HTERT RPE-1 (cell line): ENCODE data around the gene CXCR5.

ENCODE experiments used
- in situ Hi-C: fragments of 300-500 bp; cut with MboI; formaldehyde crosslinking; loops from 4 replicates; pipeline ENCODE4 v1.14.3; 2020; ENCODE audit warnings: low sequenced_read_pairs

Gene CXCR5

DNA sequence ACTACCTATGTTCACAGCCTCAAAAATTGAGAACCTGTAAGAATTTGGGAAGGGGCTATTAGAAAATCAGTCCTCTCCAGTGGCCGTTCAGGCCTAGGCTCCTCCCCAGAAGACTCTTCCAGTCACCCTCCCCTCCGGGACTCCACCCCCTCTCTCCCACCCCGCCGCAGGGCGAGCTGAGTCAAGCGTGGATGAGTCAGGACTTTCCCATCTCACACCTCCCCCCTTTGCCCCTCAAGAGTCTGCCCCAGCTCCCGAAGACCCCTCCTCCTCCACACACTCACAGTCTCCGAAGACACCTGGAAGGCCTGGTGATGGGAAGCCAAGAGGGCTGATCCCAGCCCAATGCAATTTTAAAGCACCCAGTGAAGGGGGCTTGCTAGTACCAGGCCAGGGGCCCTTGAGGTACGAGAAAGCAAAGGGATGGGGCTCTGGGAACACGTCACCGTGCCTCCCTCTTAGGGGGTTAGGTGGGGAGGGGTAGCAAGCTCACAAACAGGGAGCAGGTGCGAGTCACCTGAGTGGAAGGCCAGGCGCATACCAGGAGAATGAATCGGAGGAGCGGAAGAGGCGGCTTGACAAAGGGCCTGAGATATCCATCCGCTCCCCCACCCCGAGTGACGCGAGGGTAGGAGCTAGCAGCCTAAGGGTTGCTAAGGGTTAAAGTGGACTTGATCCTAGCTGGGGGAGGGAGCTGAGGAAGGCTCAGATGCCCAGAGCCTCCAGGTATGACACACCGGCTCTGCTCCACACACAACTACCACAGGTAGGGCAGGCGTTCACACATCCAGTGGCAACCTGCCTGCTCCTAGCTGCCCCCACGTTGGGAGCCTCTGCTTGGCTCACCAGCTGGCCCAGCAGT, 28.4 kb downstream of the CXCR5 start:
- in situ Hi-C loops: no loop called here

DNA sequence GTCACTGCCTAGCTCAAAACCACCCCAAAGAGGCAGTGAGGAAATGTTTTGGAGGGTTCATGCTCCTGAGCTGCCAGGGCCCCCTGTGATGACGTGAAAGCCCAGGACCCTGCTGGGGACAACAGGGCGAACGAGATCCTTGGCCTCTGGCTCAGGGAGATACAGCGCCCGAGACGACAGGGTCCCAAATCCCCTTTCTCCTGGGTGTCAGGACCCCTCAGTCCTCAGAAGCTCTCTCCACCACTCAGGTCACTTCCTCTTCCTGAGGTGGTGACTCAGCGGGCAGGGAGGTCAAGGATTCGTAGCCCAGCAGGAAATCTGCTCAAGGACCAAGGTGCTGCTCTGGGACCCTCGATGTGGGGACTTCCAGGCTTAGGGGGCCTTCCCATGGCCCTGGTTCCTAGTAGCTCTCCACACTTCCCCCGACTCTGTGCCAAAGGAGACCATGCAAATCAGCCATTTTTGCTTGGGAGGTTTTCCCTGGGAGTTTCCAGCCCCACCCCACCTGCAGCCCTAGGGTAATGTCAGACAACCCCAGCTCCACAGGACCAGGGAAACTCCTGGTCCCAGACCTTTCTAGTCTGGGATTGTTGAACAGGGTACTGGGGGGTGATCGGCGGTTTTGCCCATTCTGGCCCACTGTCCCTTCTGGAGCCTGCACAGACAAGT, 29.2 kb downstream of the CXCR5 start:
- in situ Hi-C loops: no loop called here

DNA sequence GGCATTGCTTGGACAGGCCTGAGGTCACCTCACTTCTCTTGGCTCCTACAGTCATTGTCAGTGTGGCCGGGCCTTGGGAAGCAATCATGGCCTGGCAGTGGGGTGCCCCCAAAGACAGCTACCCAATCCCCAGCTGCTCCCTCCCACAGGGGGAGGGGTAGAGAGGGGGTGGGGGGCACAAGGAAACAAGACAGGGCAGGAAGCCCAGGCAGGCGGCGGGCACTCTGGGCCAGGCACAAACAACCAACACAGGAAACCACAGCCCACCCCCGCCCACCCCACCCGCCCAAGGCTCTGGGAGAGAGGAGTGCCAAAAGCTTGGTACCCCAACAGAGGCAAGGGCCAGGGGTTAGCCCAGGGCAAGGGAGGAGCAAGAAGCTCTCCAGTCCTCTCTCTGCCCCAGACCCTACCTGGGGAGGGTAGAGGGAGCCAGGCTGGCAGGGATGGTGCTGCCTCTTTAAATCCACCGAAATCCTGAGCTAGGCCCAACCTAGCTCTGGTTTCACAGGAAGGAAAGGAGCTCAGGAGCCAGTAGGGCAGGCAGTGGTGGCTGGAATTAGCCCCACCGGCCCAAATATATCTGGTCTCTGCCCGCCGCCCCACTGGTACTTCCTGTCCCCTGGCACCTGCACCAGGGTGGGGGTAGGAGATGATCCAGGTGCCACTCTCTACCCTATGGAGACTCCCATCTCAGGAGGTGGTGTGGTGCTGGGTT, 29.9 kb downstream of the CXCR5 start:
- in situ Hi-C loops: no loop called here

DNA sequence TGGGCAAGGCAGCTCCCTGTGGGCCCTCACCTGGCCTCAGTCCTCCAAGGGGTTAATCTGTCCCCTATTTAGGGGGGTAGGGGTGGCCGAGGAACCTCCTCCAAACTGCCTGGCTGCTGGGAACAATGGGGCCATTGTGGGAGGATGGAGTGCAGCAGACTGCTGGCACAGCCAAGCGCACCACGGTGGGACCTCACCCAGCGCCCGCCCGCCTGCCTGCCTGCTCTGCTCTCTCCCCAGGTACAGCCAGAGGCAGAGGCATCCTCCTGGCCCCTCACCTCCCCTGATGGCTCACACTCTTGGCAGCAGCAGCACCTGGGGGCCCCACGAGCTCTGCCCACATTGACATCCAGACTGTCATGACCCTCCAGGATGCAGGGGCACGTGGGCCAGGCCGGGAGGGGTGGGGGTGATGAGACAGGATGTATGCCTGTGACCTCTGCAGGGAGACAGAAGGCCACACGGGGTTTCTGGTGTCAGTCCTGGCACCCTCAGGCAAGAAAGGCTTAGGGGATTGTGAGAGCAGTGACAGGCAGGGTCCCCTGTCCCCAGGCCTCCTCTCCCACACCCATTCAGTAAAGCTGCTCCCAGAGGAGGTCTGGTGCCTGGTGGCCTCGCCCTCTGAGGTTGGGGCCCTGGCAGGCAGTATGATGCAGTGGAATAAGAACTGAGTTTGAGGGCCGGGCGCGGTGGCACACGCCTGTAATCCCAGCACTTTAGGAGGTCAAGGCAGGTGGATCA, 30.7 kb downstream of the CXCR5 start:
- in situ Hi-C loops: no loop called here

DNA sequence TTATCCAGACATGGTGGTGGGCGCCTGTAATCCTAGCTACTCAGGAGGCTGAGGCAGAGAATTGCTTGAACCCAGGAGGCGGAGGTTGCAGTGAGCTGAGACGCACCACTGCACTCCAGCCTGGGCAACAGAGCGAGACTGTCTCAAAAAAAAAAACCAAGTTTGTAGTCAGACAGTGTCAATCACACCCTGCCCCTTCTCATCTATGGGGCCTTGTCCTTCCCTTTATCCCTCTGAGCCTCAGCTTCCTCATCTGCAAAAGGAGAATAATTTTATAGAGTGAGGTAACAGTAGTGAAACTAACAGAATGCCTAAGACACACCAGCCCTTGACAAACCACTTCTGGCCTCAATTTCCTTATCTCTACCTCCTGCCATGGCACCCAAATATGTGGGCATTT, 31.3 kb downstream of the CXCR5 start:
- in situ Hi-C loops: no loop called here

DNA sequence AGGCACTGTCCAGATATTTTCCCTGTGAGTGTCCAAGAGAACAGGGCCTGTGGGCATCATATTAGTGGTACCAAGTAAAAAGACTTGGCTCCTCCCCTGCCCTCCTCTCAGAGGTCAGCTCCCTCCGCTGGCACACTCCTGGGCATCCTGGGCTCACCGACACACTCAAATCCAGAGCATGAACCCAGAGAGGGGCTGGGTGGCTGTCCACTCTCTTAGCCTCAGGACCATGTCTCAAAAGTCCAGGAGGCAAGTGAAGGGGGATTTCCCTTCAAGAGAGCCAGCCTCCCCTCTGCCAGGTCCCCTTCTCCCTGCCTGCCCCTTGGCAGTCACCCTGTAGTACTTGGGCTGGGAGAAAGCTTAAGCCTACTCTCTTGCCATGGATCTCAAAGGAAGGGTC, 31.7 kb downstream of the CXCR5 start:
- in situ Hi-C loops: no loop called here

DNA sequence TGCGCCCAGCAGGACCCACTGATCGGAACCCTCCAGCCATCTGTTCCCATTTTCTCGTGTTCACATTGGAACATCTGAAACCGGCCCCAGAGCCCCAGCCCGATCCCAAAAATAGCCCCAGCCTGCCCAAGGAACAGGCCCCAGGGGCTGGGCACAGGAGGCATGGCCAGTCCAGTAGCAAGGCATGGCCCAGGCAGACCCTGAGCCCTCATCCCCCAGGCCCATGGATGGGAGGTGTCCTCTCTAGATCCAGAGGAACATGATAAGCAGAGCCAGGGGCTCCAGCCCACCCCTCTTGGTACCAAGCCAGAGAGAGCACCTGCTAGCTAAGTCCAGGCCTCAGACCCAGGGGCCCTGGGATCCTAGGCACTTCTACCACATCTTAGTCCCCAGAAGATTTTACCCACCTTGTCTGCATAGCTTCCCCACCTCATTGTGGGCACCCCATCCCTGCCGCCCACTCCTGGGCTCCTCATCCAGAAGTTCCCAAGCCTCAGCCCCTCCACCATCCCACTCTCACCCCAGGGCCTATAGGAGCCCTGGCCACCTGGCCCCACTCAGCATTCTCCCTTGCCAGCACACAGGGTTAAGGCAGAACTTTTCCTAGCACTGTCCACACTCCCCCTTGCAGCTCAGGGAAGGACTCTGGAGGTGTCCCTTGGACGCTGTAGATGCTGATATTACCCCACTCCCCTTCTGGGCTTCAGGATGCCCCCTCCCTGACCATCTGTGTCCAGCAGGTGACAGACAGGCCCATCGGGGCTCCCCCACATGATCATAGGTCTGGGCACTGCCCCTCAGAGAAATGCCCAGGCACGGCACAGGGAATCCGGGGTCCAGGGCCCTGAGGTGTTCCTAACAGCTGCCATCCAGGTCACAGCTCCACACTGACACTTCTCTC, 32.5 kb downstream of the CXCR5 start:
- in situ Hi-C loops: no loop called here

DNA sequence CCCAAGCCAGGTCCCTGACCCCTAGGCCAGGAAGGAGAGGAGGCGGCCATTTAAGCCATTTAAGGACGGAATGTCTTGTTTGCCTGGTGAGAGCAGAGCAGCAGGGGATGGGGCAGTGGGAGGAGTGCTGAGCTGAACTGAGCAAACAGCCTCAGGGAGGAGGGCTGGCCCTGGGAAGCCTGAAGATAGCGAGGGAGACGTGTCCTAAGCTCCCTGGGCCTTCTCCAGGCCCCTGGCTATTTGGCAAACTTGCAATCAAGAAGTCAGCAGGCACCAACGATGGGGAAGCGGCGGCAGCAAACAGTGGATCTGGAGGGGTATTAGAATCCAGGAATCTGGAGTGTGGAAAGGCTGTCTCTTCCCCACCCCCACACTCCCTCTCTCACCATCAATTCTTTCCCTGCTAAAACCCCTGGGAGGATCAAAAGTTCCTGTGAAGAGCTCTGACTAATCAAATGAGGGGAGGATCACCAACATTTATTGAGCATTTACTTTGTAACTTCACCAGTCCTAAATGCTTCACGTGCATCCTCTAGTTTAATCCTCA, 33.2 kb downstream of the CXCR5 start:
- in situ Hi-C loops: no loop called here

DNA sequence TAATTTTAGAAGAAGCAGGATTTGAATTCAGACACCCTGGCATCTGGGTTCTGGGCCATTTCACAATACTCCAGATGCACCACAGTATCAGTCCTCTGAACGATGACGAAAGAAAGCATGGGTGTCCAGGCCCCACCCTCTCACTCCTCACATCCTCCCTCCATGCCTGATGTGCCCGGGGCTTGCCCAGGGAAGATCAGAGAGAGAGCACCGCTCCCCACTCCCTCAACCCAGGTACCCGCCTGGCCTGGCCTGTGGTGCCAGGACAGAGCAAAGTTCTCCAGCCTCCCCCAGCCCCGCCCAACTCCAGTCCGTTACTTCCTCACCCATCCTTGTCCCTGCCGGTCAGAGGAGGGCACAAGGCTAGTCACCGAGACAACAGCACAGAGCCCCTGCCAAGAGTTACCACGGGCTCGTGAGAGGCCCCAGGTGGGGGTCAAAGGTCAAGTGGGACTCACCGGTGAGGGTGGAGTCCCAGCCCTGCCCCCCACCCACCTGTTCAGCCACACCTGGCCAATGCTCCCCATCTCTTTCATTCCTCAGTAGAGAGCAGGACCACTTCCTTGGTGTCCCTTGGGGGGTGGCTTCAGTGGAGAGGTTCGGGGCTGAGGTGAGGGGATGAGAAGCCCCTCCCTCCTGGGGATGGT, 33.9 kb downstream of the CXCR5 start:
- in situ Hi-C loops: no loop called here

DNA sequence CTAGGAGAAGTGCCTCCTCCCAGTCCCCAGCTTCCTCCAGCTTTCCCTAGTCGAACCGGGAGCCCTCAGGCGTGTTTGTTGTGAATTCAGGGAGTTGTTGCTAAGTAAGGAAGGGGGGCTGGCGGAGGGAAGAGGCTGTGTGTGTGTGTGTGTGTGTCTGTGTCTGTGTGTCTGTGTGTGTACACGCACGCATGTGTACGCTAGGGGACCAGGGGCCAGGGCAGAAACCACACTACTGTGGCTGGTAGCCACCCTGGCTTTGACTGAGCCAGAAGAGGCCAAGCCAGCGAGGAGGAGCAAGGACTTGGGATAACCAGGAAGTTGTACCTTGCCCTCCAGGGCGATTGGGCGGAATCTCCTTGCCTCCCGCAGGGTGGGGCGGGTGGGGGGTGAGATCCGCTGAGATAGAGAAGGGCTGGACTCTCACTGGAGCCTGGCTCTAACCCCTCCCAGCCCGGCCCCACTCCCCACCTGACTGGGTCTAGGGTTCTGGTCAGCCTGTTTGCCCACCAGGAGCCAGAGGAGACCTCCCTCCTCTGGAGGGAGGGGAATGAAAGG, 34.5 kb downstream of the CXCR5 start:
- in situ Hi-C loops: no loop called here

DNA sequence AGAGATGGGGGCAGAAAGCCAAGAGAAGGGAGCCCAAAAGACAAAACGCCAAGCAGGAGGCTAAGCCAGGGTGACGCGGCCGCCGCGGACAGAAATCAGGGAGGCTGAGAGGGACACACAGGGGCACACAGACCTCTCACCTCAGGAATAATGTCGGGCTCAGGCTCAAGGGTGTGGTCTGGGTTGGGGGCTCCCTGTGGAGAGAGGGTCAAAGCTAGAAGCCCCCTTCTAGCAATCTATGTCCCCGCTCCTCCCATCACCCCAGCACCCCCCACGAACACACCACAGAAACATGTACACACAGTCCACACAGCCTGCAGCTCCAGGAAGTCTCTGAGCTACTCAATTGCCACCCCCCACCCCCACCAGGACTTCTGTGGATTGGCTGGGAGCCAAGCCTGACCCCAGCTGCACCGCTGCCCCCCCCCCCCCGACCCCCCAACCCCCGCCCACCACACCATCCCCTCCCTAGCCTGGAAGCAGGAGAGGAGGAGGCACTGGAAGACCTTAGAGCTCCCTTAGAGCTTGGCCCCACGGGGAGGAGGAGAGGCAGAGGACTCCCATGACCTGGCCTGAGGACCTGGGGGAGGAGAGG, 35.1 kb downstream of the CXCR5 start:
- in situ Hi-C loops: no loop called here

DNA sequence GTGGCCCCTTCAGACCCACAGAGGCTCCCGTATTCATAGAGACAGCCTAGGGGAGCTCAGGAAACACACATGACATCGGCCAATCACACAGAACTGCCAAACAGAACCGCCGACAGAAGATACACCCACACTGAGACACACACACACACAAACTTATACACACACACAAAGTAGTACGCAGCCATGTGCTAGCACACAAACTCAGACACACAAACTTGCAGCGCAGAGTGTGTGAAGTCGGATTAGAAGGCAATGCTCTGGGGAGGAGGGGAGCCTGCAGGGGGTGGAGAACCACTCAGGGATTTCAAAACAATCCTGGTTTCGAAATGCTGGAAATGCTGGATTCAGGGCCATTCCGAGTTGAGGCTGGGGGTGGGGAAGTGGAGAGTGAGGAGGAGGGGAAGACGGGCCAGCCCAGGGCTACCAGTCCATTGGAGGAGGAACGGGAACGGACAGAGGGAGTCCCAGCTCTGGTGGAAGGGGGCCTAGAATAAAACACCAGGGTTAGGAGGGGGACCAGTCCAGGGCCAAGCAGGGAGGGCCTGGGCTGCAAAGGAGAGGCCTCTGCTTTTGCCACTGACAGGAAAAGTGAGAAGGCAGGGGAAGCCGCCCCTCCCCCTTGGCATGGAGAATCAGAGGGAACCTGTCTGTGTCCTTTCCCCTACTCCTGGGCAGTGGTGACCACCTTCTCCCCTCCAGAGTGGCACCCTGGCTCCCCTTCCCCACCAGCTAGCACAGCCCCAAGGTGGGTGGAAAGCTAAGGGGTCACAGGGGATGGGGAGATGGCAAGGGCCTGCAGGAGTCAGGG, 37.6 kb downstream of the CXCR5 start:
- in situ Hi-C loops: no loop called here

DNA sequence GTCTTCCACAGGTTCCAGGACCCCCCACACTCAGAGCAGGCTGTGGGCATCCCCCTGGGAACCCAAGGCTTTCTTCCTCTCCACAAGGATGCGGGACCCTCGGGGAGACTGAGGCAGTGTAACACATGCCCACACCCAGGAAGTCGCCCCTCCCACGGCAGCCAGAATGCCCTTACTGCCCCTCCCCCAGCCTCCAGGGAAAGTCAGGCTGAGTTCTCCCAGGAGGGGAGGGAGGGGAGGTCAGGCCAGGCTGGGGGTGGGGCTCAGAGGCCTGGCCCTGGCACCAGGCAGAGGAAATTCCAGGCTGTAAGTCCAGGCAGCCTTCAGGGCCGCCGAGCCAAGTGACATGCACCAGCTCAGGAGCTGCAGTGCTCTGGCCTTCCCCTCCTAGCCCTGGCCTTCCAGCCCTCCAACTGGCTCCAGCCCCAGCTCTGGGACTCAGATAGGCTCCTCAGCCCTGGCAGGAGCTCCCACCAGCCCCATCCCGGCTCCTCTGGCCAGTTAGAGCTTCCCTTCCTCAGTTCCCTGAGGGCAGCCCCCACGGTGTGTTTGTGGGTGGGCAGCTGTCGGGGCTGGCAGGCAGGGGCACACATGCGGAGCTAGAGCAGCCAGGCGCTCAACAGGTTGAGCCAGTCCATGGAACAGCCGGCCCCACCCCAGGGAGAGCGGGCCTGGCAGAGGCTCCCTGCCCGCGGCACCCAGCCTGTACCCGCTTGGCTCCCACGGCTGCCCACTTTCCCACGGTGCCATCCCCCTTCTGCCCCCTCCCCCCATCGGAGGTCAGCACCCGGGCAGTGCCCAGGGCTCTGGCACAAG, 38.4 kb downstream of the CXCR5 start:
- in situ Hi-C loops: no loop called here

DNA sequence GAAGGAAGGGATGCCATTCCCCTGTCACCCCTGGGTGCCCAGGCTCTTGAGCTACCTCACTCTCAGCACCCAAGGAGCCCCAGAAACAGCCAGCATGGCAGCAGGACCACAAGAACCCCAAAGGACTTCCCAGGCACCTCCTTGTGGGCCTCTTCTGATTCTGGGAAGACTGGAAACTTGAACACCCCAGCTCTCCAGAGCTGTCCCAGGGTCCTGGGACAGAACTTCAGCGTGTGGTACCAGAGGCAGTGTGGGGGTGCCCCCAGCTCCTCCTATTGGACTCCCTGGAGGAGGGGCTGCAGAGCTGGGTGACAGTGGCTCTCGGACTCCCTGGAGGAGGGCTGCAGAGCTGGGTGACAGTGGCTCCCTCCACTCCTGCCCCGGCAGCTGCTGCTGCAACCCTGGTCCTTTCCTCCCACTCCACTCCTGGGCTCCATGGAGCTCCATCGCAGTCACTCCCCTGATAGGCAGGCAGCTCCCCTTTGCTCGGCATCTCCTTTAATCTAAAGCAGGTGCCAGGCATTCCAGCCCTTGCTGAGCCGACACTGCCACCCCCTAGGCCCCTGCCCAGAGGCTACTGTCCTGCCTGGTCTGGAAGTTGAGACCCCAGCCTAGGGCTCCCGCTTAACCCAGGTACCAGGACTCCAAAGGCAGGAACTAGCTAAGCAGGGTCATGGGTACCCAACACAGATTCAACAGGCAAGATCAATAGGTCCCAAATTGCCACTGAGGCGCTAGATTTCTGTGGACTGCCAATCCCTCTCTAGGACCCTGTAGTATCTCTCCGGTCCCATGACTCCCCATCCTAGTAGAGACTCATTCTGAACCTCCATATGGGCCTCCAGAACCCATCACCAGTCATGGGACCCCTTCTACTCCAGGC, 39.3 kb downstream of the CXCR5 start:
- in situ Hi-C loops: no loop called here

DNA sequence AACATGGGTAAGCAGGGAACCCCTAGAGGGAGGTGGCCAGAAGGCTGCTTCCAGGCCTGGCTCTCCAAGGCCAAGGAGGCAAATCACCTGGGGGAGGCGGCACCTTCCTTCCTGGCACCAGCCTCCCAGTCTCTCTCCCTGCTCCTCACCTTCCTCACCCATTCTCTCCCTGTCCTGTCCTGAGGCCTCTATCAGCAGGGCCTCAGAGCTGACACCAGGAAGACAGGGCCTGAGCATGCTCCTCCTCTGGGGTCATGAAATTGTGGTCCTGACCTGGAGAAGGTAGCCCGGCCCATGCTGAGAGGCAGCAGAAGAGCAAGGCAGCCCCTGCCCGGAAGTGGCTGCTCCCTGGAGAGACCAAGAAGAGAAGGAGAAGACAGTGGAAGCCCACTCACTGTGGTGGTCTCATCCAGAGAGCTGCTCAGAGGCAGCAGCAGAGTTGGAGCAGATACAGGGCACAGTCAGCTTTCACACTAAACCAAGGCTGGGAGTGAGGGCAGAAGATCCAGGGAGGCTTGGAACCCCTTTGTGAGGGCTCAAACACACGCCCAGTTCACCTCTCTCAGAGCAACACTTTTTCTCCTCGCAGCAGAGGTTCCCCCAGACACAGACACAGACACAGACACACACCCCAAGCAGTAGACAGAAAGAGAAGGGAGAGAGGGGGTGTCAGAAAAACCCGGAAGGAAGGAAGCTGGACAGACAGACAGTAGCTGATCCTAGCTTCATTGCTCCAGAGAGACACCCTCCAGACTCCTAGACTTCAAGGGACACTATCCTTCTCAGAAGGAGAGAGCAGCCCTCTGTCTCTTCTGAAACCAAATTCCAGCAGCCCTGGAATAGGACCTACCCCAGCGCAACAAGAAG, 40.3 kb downstream of the CXCR5 start:
- in situ Hi-C loops: no loop called here
